GM19025 (cell line): Measurements from ENCODE around the gene MYOCOS.
"Not testable (repeated sequence)": the region's sequence is repeated elsewhere in the genome, so short reads cannot be mapped to it uniquely, and the experiment has no call there.

Source experiments
- ATAC-seq: cut with Tn5 transposase; IDR thresholded peaks from one replicate; pipeline ENCODE4 v1.9.1; 2021; ENCODE audit warnings: mild to moderate bottlenecking, low read depth, moderate library complexity; ENCODE audit not compliant: unreplicated experiment

The MYOCOS gene

DNA sequence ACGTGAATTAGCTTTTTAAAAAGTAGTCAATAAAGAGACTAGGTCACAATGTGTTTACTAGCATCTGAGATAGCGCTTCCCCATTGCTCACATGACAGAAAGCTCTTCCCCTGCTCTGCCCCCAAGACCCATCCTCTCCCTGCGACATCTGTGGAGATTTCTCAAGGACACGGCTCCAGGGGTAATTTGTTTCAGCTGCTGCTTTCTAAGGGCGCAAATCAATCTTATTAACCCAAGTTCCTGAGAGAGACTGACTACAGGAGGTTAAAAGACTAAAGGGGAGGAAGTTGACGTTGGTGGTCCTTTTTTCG, at the start of gene MYOCOS:
Gene MYOCOS, plus strand, starts transcription at position 92 of the 311 bp plus-strand sequence. CDS start 1,641 bp downstream, outside the sequence.
- ATAC-seq: no peak

- no peak for ATAC-seq
Measured at GRCh38 chr1:171576144-171576543, 45.9 kb upstream of the MYOCOS start.

DNA sequence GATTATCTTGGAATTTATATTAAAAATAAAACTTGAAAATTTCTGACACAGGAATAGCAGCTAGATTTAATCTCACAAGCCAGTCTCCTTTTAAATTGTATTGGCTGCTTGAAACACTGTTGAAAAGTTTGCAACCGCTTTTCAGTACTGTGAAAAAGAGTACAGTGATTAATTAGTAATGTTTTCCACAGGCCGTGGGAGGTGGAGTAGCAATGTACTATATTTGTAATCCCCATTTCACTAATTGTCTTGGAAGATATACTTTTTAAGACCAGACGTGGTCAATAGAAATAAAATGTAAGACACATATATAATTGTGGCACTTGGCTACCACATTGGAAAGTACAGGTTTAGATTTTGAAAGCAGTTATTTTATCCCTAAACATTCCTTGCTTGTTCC, 40.8 kb upstream of the MYOCOS start:
- no peak for ATAC-seq

- no peak for ATAC-seq
Measured at GRCh38 chr1:171581766-171582165, 40.3 kb upstream of the MYOCOS start.

- ATAC-seq: no peak
Measured at GRCh38 chr1:171582589-171582988, 39.5 kb upstream of the MYOCOS start.

- ATAC-seq: no peak
Measured at GRCh38 chr1:171583591-171584201, 38.3 kb upstream of the MYOCOS start.

GRCh38 chr1:171585715-171586114, 36.3 kb upstream of the MYOCOS start:
- no peak for ATAC-seq

- no peak for ATAC-seq
Measured at GRCh38 chr1:171588230-171588629, 33.8 kb upstream of the MYOCOS start.

GRCh38 chr1:171590022-171590421, 32.0 kb upstream of the MYOCOS start:
- no peak for ATAC-seq

GRCh38 chr1:171595324-171595723, 26.7 kb upstream of the MYOCOS start:
- no peak for ATAC-seq

DNA sequence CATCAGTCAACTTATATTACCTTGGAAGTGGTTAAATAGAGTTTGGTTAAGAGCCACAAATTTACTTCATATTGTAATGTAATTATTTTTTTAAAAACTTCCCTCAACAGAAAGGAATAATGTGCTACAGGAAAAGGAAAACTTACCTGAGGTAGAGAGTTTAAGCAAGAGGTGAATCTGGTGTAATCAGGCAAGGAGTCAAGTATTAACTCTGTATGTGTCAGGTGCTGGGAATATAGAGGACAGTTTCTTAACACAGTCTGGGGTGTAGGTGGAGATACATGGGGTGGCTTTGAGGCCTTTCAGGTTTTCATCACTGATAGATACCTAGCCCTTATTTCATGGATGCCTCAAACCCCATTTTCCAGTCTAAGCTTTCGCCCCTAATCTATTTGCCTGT, 25.9 kb upstream of the MYOCOS start:
- ATAC-seq: no peak

GRCh38 chr1:171596705-171597104, 25.3 kb upstream of the MYOCOS start:
- ATAC-seq: no peak

GRCh38 chr1:171597203-171597602, 24.8 kb upstream of the MYOCOS start:
- no peak for ATAC-seq

DNA sequence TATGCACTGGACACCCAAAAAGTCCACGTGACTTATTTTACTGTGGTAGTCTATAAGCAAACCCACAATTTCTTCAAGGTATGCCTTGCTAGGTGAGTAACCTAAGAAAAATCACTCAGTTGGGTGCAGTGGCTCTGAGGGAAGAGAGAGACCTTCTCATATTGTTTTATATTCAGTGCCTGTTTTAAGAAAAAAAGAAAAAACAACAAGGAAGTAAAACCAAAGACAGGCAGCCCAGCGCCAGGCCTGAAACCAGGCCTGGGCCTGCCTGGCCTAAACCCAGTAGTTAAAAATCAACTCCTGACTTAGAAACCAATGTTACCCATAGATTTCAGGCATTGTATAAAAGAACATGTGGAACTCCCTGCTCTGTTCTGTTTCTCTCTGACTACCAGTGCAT, 21.7 kb upstream of the MYOCOS start:
- not testable (repeated sequence) for ATAC-seq

DNA sequence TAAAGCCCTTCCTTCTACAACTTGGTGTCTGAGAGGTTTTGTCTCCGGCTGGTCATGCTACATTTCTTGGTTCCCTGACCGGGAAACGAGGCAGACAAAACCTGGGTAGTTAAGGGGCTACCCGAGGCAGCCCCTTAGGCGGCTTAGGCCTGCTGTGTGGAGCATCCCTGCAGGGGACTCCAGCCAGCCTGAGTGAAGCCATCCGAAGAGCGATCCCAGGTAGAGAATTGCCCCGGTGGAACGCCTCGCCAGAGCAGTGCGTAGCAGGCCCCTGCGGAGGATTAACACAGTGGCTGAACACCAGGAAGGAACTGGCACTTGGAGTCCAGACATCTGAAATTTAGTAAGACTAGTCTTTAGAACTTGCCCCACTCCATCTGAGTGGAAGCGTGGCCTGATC, 21.2 kb upstream of the MYOCOS start:
- ATAC-seq: no peak

DNA sequence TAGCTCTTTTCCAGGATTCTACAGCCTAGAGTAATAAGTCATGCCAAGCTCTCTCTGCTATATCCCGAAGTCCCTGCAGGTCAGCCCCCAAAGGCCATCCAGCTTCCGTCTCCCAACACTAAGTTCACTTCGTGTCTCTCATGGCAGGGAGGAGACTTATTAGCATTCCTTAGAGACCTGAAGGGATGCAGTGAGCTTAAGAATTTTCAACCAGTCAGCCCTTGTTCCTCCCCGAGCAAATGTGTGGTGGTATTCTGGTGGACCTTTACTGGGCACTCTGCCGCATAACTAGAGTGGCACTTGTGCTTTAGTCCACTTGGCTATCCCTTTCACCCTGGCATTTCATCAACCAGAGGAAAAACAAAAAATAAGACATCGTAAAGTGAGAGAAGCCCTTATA, 19.0 kb upstream of the MYOCOS start:
- not testable (repeated sequence) for ATAC-seq

DNA sequence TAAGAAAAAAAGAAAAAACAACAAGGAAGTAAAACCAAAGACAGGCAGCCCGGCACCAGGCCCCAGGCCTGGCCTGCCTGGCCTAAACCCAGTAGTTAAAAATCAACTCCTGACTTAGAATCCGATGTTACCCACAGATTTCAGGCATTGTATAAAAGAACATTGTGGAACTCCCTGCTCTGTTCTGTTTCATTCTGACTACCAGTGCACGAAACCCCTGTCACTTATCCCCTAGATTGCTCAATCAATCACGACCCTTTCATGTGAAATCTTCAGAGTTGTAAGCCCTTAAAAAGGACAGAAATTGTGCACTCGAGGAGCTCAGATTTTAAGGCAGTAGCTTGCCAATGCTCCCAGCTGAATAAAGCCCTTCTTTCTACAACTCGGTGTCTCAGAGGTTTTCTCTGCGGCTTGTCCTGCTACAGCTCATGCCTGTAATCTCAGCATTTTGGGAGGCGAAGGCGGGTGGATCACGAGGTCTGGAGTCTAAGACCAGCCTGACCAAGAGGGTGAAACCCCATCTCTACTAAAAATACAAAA, 15.6 kb upstream of the MYOCOS start:
- peak; percentile 62 for ATAC-seq

- ATAC-seq: no peak
Measured at GRCh38 chr1:171610385-171610784, 11.7 kb upstream of the MYOCOS start.

GRCh38 chr1:171611306-171611705, 10.7 kb upstream of the MYOCOS start:
- ATAC-seq: no peak

DNA sequence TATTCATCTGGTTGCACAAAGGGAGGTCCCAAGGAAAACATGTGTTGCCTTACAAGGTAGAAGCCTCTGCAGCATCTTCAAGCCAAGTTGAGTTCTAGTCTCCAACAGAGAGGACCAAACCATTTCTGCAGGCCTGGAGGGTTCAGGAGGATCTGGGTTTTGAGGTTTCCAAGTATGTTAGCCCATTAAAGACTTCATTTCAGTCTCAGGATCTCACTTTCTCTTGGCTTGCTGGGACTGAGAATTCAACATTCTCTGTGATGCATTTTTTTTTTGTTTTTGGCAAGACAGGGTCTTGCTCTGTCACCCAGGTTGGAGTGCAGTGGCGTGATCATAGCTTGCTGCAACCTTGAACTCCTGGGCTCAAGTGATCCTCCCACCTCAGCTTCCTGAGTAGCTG, 8.8 kb upstream of the MYOCOS start:
- no peak for ATAC-seq

DNA sequence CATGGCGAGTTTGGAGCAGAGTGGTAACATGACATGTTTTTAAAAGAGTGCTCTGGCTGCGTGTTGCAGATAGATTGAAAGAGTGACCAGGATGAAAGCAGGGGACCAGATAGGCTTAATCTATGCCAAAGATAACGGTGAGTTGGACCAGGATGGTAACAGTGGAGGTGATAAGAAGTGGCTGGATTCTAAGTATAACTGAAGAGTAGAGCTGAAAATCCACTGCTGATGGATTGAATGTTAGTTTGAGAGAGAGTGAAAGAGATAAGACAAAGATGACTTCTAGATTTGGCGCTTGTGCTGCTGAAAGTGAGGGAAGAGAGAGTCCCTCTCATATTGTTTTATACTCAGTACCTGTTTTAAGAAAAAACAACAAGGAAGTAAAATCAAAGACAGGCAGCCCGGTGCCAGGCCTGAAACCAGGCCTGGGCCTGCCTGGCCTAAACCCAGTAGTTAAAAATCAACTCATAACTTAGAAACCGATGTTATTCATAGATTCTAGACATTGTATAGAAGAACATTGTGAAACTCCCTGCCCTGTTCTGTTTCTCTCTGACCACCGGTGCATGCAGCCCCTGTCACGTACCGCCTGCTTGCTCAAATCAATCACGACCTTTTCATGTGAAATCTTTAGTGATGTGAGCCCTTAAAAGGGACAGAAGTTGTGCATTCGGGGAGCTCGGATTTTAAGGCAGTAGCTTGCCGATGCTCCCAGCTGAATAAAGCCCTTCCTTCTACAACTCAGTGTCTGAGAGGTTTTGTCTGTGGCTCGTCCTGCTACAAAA, 6.7 kb upstream of the MYOCOS start:
- not testable (repeated sequence) for ATAC-seq

DNA sequence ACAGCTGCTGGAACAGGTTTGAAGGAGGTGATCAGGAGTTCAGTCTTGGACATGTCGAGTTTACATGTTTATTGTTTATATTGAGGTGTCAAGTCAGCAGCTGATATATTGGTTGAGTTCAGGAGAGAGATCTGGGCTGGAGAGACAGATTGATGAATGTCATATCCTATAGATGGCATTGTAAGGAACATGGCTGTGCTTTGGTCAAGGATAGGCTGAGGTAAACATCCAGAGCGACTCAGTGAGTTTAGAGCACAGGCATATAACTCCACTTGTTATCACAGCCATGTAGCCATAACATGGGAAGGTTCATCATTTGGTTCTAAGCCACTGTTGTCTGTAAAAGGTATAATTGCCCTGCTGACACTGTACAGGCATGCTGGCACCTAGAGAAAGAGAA, 5.5 kb upstream of the MYOCOS start:
- no peak for ATAC-seq
